Neural cell (in vitro differentiated cells): ENCODE measurements around the gene ALDH8A1. TPM values are rescaled to one million over a fixed set of nuclear protein-coding genes. Genes with fewer than 3 reads are reported as not detected.

Experiments
- H2AFZ ChIP-seq: fragments of 200-600, 300-800 bp; sonication (generic), shearing (Covaris generic); 2 replicates; pipeline ENCODE4 v1.6.0; 2014; ENCODE audit warnings: low read depth, mild to moderate bottlenecking, antibody characterized with exemption, low read length, moderate library complexity
- H3F3A ChIP-seq: fragments of 200-600 bp; shearing (Covaris generic); 2 replicates; pipeline ENCODE4 v1.6.1; 2016; ENCODE audit warnings: mild to moderate bottlenecking, moderate library complexity, mixed read lengths, antibody characterized with exemption, low read length; ENCODE audit not compliant: insufficient read depth, poor library complexity, severe bottlenecking
- H3K27ac ChIP-seq: fragments of 200-600, 300-800 bp; sonication (generic), shearing (Covaris generic); 2 replicates; pipeline ENCODE4 v1.5.1; 2014; ENCODE audit warnings: mild to moderate bottlenecking, low read length, moderate library complexity
- H3K27me3 ChIP-seq: fragments of 300-800, 200-600 bp; sonication (generic), shearing (Covaris generic); 2 replicates; pipeline ENCODE4 v1.6.0; 2014; ENCODE audit warnings: mild to moderate bottlenecking, low read depth, low read length, moderate library complexity; ENCODE audit not compliant: insufficient read depth
- H3K36me3 ChIP-seq: fragments of 300-800, 200-600 bp; sonication (generic), shearing (Covaris generic); 2 replicates; pipeline ENCODE4 v1.5.1; 2014; ENCODE audit warnings: mild to moderate bottlenecking, antibody characterized with exemption, low read length, moderate library complexity; ENCODE audit not compliant: insufficient read depth
- H3K4me2 ChIP-seq: fragments of 300-800, 200-600 bp; sonication (generic), shearing (Covaris generic); 2 replicates; pipeline ENCODE4 v1.6.0; 2014; ENCODE audit warnings: mild to moderate bottlenecking, low read length
- H3K4me3 ChIP-seq: fragments of 300-800, 200-600 bp; sonication (generic), shearing (Covaris generic); 2 replicates; pipeline ENCODE4 v1.5.1; 2014; ENCODE audit warnings: mild to moderate bottlenecking, low read length, moderate library complexity
- H3K79me2 ChIP-seq: fragments of 200-600 bp; shearing (Covaris generic); replicated peaks from 2 replicates; pipeline ENCODE4 v1.6.0; 2014; ENCODE audit warnings: mild to moderate bottlenecking, low read length, moderate library complexity; ENCODE audit not compliant: insufficient read depth
- H3K9ac ChIP-seq: fragments of 300-800, 200-600 bp; sonication (generic), shearing (Covaris generic); 2 replicates; pipeline ENCODE4 v1.6.1; 2016; ENCODE audit warnings: mild to moderate bottlenecking, low read length, mixed read lengths
- H3K9me2 ChIP-seq: fragments of 200-600 bp; shearing (Covaris generic); 2 replicates; pipeline ENCODE4 v1.6.1; 2016; ENCODE audit warnings: mild to moderate bottlenecking, low read length, mixed read lengths; ENCODE audit not compliant: insufficient read depth
- H3K9me3 ChIP-seq: fragments of 200-600, 300-800 bp; sonication (generic), shearing (Covaris generic); 2 replicates; pipeline ENCODE4 v1.6.1; 2016; ENCODE audit warnings: mild to moderate bottlenecking, mixed run types, low read length, moderate library complexity, mixed read lengths
- H4K20me1 ChIP-seq: fragments of 200-600 bp; shearing (Covaris generic); 2 replicates; pipeline ENCODE4 v1.6.1; 2016; ENCODE audit warnings: mild to moderate bottlenecking, mixed run types; ENCODE audit not compliant: insufficient read depth
- EP300 ChIP-seq: fragments of 450-650 bp; conservative IDR thresholded peaks from 2 replicates; pipeline ENCODE4 v1.6.1; 2014; ENCODE audit warnings: antibody characterized with exemption, mild to moderate bottlenecking, moderate library complexity; ENCODE audit not compliant: poor library complexity, severe bottlenecking
- EZH2 ChIP-seq: fragments of 200-600, 300-800 bp; shearing (Covaris generic), sonication (generic); IDR thresholded peaks from 2 replicates; pipeline ENCODE4 v1.6.1; 2014; ENCODE audit warnings: antibody characterized with exemption, low read length, borderline replicate concordance, mild to moderate bottlenecking; ENCODE audit not compliant: insufficient read depth, poor library complexity, severe bottlenecking
- MXI1 ChIP-seq: fragments of 450-650 bp; conservative IDR thresholded peaks from 2 replicates; pipeline ENCODE4 v1.6.1; 2014; ENCODE audit warnings: antibody characterized with exemption, mild to moderate bottlenecking; ENCODE audit not compliant: poor library complexity, severe bottlenecking
- POLR2AphosphoS5 ChIP-seq: IDR thresholded peaks from 2 replicates; pipeline ENCODE4 v1.6.1; 2012
- RAD21 ChIP-seq: fragments of 450-650 bp; conservative IDR thresholded peaks from 2 replicates; pipeline ENCODE4 v1.6.1; 2014; ENCODE audit warnings: antibody characterized with exemption, mild to moderate bottlenecking, moderate library complexity
- SMC3 ChIP-seq: fragments of 450-650 bp; conservative IDR thresholded peaks from 2 replicates; pipeline ENCODE4 v1.6.1; 2014; ENCODE audit warnings: antibody characterized with exemption, mild to moderate bottlenecking, moderate library complexity; ENCODE audit not compliant: poor library complexity
- TAF1 ChIP-seq: IDR thresholded peaks from 2 replicates; pipeline ENCODE4 v1.6.1; 2012; ENCODE audit warnings: low read depth
- polyA plus RNA-seq: library from polyadenylated mRNA; depleted of rRNA; stranded (reverse); fragments of >200 nt; gene quantifications from 2 replicates; pipeline ENCODE4 v1.2.3, GENCODE V29; 2014
- TF ChIP-seq, protein P1 (sequence below): fragments of 450-650 bp; IDR thresholded peaks from 2 replicates; pipeline ENCODE4 v1.5.1; 2014; ENCODE audit warnings: antibody characterized with exemption, mild to moderate bottlenecking, moderate library complexity; ENCODE audit not compliant: poor library complexity, severe bottlenecking
- TF ChIP-seq, protein P2 (sequence below): IDR thresholded peaks from 2 replicates; pipeline ENCODE4 v1.6.1; 2012; ENCODE audit warnings: borderline replicate concordance

ALDH8A1 gene
- polyA plus RNA-seq, 1 donor from 2014 or later = 6.9 TPM

GRCh38 chr6:134888316-134888715, 61.6 kb downstream of the ALDH8A1 start:
- H3F3A ChIP-seq = no peaks in the 10 kb centered on the region
- no peaks in the 10 kb centered on the region for H4K20me1 ChIP-seq
- no peak overlapping the region for H3K27ac ChIP-seq
- no peak overlapping the region for H3K4me2 ChIP-seq
- H3K9me2 ChIP-seq = no peaks in the 10 kb centered on the region
- no peaks in the 10 kb centered on the region for H3K36me3 ChIP-seq
- TF ChIP-seq EZH2 = no peak
- TF ChIP-seq POLR2AphosphoS5 = no peak
- no peak for TF ChIP-seq TAF1
- TF ChIP-seq, protein P1, sequence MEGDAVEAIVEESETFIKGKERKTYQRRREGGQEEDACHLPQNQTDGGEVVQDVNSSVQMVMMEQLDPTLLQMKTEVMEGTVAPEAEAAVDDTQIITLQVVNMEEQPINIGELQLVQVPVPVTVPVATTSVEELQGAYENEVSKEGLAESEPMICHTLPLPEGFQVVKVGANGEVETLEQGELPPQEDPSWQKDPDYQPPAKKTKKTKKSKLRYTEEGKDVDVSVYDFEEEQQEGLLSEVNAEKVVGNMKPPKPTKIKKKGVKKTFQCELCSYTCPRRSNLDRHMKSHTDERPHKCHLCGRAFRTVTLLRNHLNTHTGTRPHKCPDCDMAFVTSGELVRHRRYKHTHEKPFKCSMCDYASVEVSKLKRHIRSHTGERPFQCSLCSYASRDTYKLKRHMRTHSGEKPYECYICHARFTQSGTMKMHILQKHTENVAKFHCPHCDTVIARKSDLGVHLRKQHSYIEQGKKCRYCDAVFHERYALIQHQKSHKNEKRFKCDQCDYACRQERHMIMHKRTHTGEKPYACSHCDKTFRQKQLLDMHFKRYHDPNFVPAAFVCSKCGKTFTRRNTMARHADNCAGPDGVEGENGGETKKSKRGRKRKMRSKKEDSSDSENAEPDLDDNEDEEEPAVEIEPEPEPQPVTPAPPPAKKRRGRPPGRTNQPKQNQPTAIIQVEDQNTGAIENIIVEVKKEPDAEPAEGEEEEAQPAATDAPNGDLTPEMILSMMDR = no peak
- TF ChIP-seq EP300 = no peak
- H3K27me3 ChIP-seq = no peaks in the 10 kb centered on the region
- H3K9ac ChIP-seq = no peak overlapping the region
- no peaks in the 10 kb centered on the region for H3K79me2 ChIP-seq
- no peaks in the 10 kb centered on the region for H3K9me3 ChIP-seq
- H3K4me3 ChIP-seq = no peak overlapping the region
- no peak overlapping the region for H2AFZ ChIP-seq

DNA sequence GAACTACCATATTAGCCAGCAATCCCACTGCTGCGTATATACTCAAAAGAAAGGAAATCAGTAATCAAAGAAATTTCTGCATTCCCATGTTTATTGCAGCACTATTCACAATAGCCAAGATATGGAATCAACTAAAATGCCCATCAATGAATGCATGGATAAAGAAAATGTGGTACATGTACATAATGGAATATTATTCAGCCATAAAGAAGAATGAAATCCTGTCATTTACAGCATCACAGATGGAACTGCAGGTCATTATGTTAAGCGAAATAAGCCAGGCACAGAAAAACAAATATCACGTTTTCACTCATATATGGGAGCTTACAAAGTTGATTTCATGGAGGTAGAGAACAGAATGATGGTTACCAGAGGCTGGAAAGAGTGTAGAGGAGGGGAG, 65.1 kb downstream of the ALDH8A1 start:
- Histone ChIP-seq H3K9me3 (no peaks in the 10 kb centered on the region), H3K9ac (no peak overlapping the region), H3K27ac (no peak overlapping the region), H3K36me3 (no peaks in the 10 kb centered on the region), H3F3A (no peaks in the 10 kb centered on the region), H2AFZ (no peak overlapping the region), H3K27me3 (no peaks in the 10 kb centered on the region), H3K4me3 (no peak overlapping the region), H3K79me2 (no peaks in the 10 kb centered on the region), H4K20me1 (no peaks in the 10 kb centered on the region), H3K4me2 (no peak overlapping the region), H3K9me2 (no peaks in the 10 kb centered on the region)
- no peak for TF ChIP-seq POLR2AphosphoS5
- TF ChIP-seq EZH2 = no peak
- TF ChIP-seq RAD21 = no peak
- no peak for TF ChIP-seq EP300
- TF ChIP-seq MXI1 = no peak
- no peak for TF ChIP-seq SMC3
- TF ChIP-seq, protein P1 = no peak
- TF ChIP-seq, protein P2, sequence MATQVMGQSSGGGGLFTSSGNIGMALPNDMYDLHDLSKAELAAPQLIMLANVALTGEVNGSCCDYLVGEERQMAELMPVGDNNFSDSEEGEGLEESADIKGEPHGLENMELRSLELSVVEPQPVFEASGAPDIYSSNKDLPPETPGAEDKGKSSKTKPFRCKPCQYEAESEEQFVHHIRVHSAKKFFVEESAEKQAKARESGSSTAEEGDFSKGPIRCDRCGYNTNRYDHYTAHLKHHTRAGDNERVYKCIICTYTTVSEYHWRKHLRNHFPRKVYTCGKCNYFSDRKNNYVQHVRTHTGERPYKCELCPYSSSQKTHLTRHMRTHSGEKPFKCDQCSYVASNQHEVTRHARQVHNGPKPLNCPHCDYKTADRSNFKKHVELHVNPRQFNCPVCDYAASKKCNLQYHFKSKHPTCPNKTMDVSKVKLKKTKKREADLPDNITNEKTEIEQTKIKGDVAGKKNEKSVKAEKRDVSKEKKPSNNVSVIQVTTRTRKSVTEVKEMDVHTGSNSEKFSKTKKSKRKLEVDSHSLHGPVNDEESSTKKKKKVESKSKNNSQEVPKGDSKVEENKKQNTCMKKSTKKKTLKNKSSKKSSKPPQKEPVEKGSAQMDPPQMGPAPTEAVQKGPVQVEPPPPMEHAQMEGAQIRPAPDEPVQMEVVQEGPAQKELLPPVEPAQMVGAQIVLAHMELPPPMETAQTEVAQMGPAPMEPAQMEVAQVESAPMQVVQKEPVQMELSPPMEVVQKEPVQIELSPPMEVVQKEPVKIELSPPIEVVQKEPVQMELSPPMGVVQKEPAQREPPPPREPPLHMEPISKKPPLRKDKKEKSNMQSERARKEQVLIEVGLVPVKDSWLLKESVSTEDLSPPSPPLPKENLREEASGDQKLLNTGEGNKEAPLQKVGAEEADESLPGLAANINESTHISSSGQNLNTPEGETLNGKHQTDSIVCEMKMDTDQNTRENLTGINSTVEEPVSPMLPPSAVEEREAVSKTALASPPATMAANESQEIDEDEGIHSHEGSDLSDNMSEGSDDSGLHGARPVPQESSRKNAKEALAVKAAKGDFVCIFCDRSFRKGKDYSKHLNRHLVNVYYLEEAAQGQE = no peak
- no peak for TF ChIP-seq TAF1
